NCI-H1105 treated with DMSO at 0.1 percent for 48 hours (cell line): ENCODE data around the gene MAEL.

Experiments
- DNase-seq: peaks from one replicate; lab custom pipeline; 2025; lab: John Stamatoyannopoulos, UW

The MAEL gene

GRCh38 chr1:166988974-166989515, at the start of gene MAEL:
TSS of gene MAEL (plus strand) at chr1:166989280. CDS start at chr1:166989353, 73 bp downstream.
- DNase-seq = no peak

- no peak for DNase-seq
Observed at GRCh38 chr1:166939741-166940375, 49.2 kb upstream of the MAEL start.

GRCh38 chr1:166944186-166944967, 44.7 kb upstream of the MAEL start:
- DNase-seq = no peak

GRCh38 chr1:166947398-166948043, 41.6 kb upstream of the MAEL start:
- DNase-seq = peak; percentile 61

GRCh38 chr1:166948856-166949350, 40.2 kb upstream of the MAEL start:
- no peak for DNase-seq

- no peak for DNase-seq
Observed at GRCh38 chr1:166950156-166950555, 38.9 kb upstream of the MAEL start.

GRCh38 chr1:166951050-166951449, 38.0 kb upstream of the MAEL start:
- no peak for DNase-seq

- DNase-seq = no peak
Observed at GRCh38 chr1:166952002-166952746, 36.9 kb upstream of the MAEL start.

GRCh38 chr1:166953491-166953890, 35.6 kb upstream of the MAEL start:
- no peak for DNase-seq

- no peak for DNase-seq
Observed at GRCh38 chr1:166956057-166956850, 32.8 kb upstream of the MAEL start.

- DNase-seq = no peak
Observed at GRCh38 chr1:166956872-166957271, 32.2 kb upstream of the MAEL start.

- no peak for DNase-seq
Observed at GRCh38 chr1:166960858-166961474, 28.1 kb upstream of the MAEL start.

GRCh38 chr1:166969074-166969677, 19.9 kb upstream of the MAEL start:
- DNase-seq = no peak

GRCh38 chr1:166971252-166971651, 17.8 kb upstream of the MAEL start:
- no peak for DNase-seq

GRCh38 chr1:166972193-166972592, 16.9 kb upstream of the MAEL start:
- DNase-seq = peak; percentile 54

- no peak for DNase-seq
Observed at GRCh38 chr1:166972826-166973225, 16.3 kb upstream of the MAEL start.

GRCh38 chr1:166974647-166975345, 14.3 kb upstream of the MAEL start:
- peak; percentile 53 for DNase-seq

GRCh38 chr1:166975361-166976129, 13.5 kb upstream of the MAEL start, which contains the start of gene ILDR2:
TSS of gene ILDR2 (minus strand) at chr1:166975540. CDS start at chr1:166975268, 272 bp downstream.
- peak; percentile 53 for DNase-seq

- DNase-seq = no peak
Observed at GRCh38 chr1:166977951-166978350, 11.1 kb upstream of the MAEL start.
